GM12864 (cell line): ENCODE data around the gene NES.
A peak's percentile ranks its signal among the peaks of the same experiment; 100 is the strongest.

Experiments used
- DNase-seq: peaks from one replicate; pipeline ENCODE4 v3.0.0-alpha.2; 2011; ENCODE audit warnings: low read depth
- H3K4me3 ChIP-seq: 2 replicates; pipeline ENCODE4 v1.5.1; 2011; ENCODE audit warnings: mild to moderate bottlenecking, low read depth, low read length, control low read depth
- CTCF ChIP-seq: IDR thresholded peaks from 2 replicates; pipeline ENCODE4 v1.5.1; 2011; ENCODE audit warnings: low read depth, mild to moderate bottlenecking, moderate library complexity, low read length, control low read depth, inconsistent platforms; ENCODE audit errors: missing control alignments

The NES gene

DNA sequence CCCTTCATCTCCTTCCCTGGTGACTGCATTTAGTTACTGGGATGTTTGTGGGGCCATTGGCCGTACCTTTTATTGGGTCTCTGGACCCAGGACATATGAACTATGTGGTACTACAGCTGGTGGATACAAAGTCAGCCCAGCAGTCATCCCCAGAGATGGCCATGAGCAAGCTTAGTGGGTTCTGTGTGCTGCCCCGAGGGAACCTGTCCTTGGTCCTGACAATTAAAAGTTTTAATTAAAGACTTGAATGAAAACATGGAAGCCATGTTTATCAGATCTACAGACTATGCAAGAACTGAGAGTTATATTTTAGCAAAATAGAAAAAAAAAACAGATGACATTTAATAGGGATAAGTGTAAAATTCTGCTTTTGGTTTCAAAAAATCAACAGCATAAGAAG, 2.8 kb upstream of the NES start:
- TF ChIP-seq CTCF, result no peak
- no peak for DNase-seq
- H3K4me3 ChIP-seq, result no peak overlapping the region

DNA sequence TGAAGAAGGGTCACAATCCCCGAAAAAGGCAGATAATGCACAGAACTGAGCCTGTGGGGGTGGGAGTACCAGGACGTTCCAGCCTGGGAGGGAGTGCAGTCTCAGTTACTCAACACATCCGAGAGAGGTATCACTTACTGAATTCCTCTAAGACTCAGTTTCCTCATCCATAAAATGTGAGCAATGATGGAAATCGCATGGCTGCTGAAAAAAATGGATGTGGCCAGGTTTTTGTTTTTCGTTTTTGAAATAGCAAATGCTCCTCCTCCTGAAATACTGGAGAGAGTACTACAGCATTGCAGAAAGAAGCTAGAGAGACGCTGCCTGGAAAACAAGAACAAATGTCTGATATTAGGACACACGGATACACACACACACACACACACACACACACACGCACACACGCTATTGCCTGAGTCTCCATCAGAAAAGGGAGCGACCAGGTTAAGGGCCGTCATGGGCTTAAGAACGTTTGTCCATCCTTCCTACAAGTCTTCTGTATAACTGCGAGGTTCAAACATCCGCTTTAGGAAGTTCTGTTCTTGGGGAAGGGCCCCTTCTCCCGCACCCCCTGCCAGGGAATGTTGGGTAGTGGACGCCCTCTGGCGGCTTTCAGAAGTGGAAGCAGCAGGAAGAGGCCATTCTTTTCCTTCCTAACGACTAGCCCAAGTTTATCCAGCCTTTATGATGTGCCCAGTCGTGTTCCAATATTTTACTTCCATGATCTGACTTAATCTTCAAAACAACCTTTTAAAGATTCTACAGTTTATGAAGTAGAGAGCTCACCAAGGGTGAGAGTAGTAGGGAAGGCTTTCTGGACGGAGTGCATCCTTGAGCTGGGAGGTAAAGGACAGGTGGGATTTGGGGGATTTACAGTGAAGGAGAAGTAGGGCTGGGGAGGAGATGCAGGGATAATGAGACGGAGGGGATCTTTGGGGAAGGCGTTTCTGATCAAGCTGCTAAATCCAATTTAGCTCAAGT, 699 bp upstream of the NES start:
- H3K4me3 ChIP-seq, result no peak overlapping the region
- DNase-seq, result no peak
- TF ChIP-seq CTCF, result peak; percentile 82

DNA sequence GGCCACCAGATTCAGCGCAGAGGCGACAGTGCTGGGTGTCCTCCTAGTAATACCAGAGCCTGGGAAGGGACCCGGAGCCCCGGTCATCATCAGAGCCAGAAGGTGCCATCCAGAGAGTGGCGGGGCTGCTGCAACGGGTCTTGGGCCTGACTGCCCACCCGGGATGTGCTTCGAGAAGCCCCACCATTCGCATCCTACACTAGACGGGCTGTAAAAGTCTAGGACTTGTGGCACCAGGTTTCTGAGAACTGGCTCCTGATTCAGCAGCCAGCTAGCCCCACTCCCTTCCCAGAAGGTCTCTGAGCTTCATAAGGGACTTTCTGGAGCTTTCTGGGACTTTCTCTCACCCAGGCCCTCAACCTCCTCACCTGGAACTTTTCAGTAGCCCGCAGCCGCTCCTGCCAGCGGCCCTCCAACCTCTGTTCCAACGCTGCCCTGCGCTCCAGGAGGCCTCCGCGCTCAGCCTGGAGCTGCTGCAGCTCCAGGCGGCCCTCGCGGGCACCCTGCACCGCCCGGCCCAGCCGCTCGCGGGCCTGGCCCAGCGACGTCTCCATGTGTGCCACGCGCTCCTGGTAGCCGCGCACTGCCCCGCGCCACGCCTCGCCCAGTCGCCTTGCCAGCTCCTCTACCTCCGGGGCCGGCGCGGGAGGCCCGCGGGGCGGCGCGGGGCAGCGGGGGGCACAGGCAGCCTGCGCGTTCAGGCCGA, 940 bp downstream of the NES start:
- no peak overlapping the region for H3K4me3 ChIP-seq
- no peak for TF ChIP-seq CTCF
- no peak for DNase-seq

DNA sequence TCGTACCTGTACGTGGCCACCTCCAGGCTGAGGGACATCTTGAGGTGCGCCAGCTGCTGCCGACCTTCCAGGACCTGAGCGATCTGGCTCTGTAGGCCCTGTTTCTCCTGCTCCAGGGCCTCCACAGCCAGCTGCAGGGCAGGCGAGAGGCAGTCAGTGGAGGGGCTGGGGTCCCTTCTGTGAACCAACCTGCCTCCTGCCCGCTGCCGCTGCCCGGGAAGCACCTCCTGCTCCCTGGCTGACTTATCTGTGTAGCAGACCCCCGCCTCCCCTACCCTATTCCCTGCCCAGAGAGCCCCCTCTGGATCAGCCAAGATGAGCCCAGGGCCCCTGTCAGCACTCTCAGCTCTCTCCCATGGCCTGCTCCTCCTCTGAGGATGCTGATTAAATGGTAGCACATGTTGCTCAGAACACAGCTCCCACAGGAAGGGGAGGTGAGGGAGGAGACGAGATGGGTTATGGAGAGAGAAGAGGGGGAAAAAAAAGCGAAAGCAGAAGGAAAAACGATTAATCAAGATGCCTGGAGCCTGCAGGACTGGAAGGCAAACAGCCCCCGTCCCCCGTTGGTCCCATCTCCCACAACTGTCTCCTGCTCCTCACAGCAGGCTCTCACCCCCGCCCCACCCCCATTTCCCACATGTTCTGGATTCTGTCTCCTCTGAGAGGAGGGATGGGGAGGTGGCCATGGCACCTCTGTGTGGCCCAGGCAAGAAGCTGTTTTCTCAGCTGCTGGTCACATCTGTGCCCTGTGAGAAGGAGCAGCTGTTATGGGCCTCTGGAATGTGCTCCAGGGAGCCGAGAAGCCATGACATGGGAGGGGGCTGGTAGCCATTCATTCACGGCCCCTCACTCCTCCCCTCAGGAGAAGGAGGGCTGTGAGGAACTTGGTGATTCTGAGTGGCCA, 1.7 kb downstream of the NES start:
- no peak overlapping the region for H3K4me3 ChIP-seq
- TF ChIP-seq CTCF, result no peak
- no peak for DNase-seq

DNA sequence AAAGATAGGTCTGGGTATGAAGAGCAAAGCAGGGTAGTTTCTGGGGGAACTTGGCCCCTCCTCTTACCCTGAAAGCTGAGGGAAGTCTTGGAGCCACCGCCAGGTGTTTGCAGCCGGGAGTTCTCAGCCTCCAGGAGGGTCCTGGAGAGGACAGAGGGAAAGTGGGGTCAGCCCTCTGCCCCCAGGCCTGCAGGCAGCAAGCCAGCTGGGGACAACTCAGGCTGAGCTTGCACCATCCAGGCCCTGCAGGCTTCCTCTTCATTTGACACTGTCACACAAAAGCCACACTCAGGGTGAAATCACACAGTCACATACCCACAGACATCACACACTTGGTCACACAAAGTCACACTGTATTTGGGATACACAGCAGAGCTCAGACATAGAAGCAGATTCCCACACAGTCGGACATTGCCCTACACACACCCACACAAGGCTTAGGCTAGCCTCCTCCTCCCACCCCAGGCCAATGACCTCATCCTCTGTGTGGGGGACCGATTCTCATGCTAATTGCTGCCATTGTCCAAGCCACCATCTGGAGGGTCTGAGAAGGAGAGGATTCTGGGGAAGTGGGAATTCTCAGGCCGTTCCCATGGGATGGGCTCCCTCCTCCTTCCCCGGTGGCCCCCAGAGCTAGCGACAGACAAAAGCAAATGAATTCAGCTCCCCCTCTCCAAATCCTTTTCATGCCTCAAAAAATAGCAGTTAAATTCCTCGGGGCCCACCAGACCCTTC, 3.7 kb downstream of the NES start:
- no peak overlapping the region for H3K4me3 ChIP-seq
- DNase-seq, result no peak
- no peak for TF ChIP-seq CTCF

- no peak for TF ChIP-seq CTCF
- no peak overlapping the region for H3K4me3 ChIP-seq
- DNase-seq, result no peak
These were observed 5.4 kb downstream of the NES start for GRCh38 chr1:156671804-156672203.
